Mammary epithelial cell (primary cell): Measurements from ENCODE around the gene UHRF1.

Source experiments
- EZH2 ChIP-seq: IDR thresholded peaks from 2 replicates; pipeline ENCODE4 v1.6.1; 2012; ENCODE audit warnings: low read length, inconsistent platforms, borderline replicate concordance
- TF ChIP-seq, protein P1 (sequence below), 2 donors: IDR thresholded peaks in 1 of 2; conservative IDR thresholded peaks in 1 of 2; 2 replicates each; pipeline ENCODE4 v1.5.1; 2011 to 2012; ENCODE audit warnings: inconsistent platforms in 2 of 2, low read length in 2 of 2, mild to moderate bottlenecking in 2 of 2, control low read depth in 1 of 2, low read depth in 1 of 2; ENCODE audit not compliant: insufficient read depth in 1 of 2; ENCODE audit errors: extremely low read depth in 1 of 2

DNA sequence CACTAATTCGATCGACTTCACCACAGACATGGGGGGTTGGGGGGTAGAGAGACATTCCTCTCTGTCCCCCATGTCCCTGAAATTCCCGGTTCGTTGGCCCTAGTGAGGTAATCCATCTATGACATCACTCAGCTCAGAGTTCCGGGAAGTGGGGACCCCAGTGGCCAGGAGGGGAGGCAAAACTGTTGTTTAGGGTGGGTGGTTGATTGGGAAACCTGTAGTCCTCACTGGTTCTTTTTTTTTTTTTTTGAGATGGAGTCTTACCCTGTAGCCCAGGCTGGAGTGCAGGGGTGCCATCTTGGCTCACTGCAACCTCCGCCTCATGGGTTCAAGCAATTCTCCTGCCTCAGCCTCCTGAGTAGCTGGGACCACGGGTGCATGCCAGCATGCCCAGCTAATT is 6.5 kb upstream of the UHRF1 start, which contains the start of gene ARRDC5:
- TF ChIP-seq, protein P1, sequence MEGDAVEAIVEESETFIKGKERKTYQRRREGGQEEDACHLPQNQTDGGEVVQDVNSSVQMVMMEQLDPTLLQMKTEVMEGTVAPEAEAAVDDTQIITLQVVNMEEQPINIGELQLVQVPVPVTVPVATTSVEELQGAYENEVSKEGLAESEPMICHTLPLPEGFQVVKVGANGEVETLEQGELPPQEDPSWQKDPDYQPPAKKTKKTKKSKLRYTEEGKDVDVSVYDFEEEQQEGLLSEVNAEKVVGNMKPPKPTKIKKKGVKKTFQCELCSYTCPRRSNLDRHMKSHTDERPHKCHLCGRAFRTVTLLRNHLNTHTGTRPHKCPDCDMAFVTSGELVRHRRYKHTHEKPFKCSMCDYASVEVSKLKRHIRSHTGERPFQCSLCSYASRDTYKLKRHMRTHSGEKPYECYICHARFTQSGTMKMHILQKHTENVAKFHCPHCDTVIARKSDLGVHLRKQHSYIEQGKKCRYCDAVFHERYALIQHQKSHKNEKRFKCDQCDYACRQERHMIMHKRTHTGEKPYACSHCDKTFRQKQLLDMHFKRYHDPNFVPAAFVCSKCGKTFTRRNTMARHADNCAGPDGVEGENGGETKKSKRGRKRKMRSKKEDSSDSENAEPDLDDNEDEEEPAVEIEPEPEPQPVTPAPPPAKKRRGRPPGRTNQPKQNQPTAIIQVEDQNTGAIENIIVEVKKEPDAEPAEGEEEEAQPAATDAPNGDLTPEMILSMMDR (conservative IDR thresholded peaks at IDR 0.05 in 1 of 2, IDR thresholded peaks at IDR 0.05 in 1 of 2; ENCODE audit: extremely low read depth in 1 of 2, insufficient read depth in 1 of 2, low read depth in 1 of 2, low read length in 2 of 2): no peak
- no peak for TF ChIP-seq EZH2
